DOHH2 (cell line): ENCODE measurements around the gene DCLK1.

ENCODE experiments used
- H3F3A ChIP-seq: fragments of 200-600 bp; sonication (generic), shearing (Covaris generic); 2 replicates; pipeline ENCODE4 v1.6.0; 2016; ENCODE audit warnings: antibody characterized with exemption, mild to moderate bottlenecking; ENCODE audit not compliant: control insufficient read depth, insufficient read depth
- H3K27ac ChIP-seq: fragments of 200-600 bp; sonication (generic); 2 replicates; pipeline ENCODE4 v1.5.1; 2014; ENCODE audit warnings: low read depth, mild to moderate bottlenecking, low read length, moderate library complexity
- H3K27me3 ChIP-seq: fragments of 200-600 bp; sonication (generic); 2 replicates; pipeline ENCODE4 v1.6.1; 2014; ENCODE audit warnings: mild to moderate bottlenecking, low read length, mixed read lengths; ENCODE audit not compliant: control insufficient read depth
- H3K36me3 ChIP-seq: fragments of 200-600 bp; sonication (generic); 2 replicates; pipeline ENCODE4 v1.6.1; 2014; ENCODE audit warnings: mild to moderate bottlenecking, low read length, moderate library complexity, mixed read lengths; ENCODE audit not compliant: control insufficient read depth
- H3K4me1 ChIP-seq: fragments of 200-600 bp; sonication (generic); 2 replicates; pipeline ENCODE4 v1.6.1; 2014; ENCODE audit warnings: mild to moderate bottlenecking, low read length, mixed read lengths; ENCODE audit not compliant: control insufficient read depth
- H3K4me2 ChIP-seq: fragments of 200-600 bp; sonication (generic); 2 replicates; pipeline ENCODE4 v1.6.0; 2014; ENCODE audit warnings: mild to moderate bottlenecking, low read length, moderate library complexity
- H3K4me3 ChIP-seq: fragments of 200-600 bp; sonication (generic); 2 replicates; pipeline ENCODE4 v1.5.1; 2014; ENCODE audit warnings: mild to moderate bottlenecking, low read length, mixed read lengths
- H3K79me2 ChIP-seq: fragments of 200-600 bp; sonication (generic); 2 replicates; pipeline ENCODE4 v1.6.1; 2014; ENCODE audit warnings: mild to moderate bottlenecking, low read length, mixed read lengths; ENCODE audit not compliant: control insufficient read depth
- H3K9me2 ChIP-seq: fragments of 200-600 bp; sonication (generic); replicated peaks from 2 replicates; pipeline ENCODE4 v1.6.1; 2014; ENCODE audit warnings: mild to moderate bottlenecking, low read length, mixed read lengths; ENCODE audit not compliant: control insufficient read depth
- H3K9me3 ChIP-seq: fragments of 200-600 bp; sonication (generic); 2 replicates; pipeline ENCODE4 v1.6.1; 2014; ENCODE audit warnings: antibody characterized with exemption, low read length, mixed read lengths; ENCODE audit not compliant: control insufficient read depth, insufficient read depth
- H4K20me1 ChIP-seq: fragments of 200-600 bp; sonication (generic); 2 replicates; pipeline ENCODE4 v1.6.0; 2014; ENCODE audit warnings: low read depth, mild to moderate bottlenecking, antibody characterized with exemption, low read length, moderate library complexity; ENCODE audit not compliant: control insufficient read depth, insufficient read depth
- CTCF ChIP-seq: fragments of 200-600 bp; sonication (generic); IDR thresholded peaks from one replicate; pipeline ENCODE4 v1.5.1; 2014; ENCODE audit warnings: antibody characterized with exemption, mild to moderate bottlenecking, low read depth, low read length; ENCODE audit not compliant: poor library complexity, severe bottlenecking
- EZH2phosphoT487 ChIP-seq: fragments of 200-600 bp; sonication (generic); IDR thresholded peaks from 2 replicates; pipeline ENCODE4 v1.6.1; 2017; ENCODE audit warnings: borderline replicate concordance, mild to moderate bottlenecking, antibody characterized with exemption, low read length, moderate library complexity, mixed read lengths

DCLK1 gene

DNA sequence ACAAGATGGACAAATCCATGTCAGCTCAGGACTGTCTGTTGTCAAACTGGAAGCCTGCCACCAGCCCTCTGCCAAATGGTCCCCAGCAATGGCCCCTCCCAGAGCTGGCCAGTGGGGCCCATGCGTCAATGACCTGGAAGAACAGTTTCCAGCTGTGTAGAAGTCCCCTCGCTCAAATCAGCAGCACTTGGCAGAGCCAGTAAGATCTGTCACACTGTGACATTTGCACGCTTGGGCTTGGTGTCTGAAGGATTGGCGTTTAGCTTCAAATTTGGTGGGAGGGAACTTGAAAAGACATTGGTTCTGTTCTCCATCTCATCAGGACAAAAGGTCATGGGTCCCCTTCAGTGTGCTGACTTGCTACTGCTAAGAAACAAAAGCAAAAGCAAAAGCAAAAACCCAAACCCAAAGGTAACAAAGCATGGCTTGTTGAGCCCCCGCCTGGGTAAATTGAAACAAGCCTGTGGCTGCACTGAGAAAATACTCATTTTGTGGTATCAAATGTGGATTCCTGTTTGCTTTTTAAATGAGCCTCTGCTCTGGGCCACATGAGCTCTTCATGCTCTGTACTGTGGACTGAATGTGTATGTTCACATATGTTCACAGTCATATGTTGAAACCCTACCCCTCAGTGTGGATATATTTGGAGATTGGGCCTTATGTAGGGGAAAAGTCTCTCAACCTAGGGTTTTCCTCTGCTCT lies 401.1 kb downstream of the DCLK1 start:
- Histone ChIP-seq H3K27me3 (0 out of 2 replicates have a peak, but pooled peaks cover 3% of the 10 kb centered on the region), H3K4me1 (no peaks in the 10 kb centered on the region), H3K9me2 (no peaks in the 10 kb centered on the region), H3K9me3 (no peaks in the 10 kb centered on the region), H3K36me3 (no peaks in the 10 kb centered on the region), H3K79me2 (no peaks in the 10 kb centered on the region), H3K4me2 (no peak overlapping the region), H3F3A (no peaks in the 10 kb centered on the region), H3K4me3 (no peak overlapping the region), H4K20me1 (no peaks in the 10 kb centered on the region), H3K27ac (no peak overlapping the region)
- TF ChIP-seq EZH2phosphoT487 = no peak
- no peak for TF ChIP-seq CTCF

GRCh38 chr13:35727881-35728280 lies 403.3 kb downstream of the DCLK1 start:
- no peak for TF ChIP-seq EZH2phosphoT487
- TF ChIP-seq CTCF = no peak
- Histone ChIP-seq H3K4me3 (no peak overlapping the region), H3K27ac (no peak overlapping the region), H3K4me1 (no peaks in the 10 kb centered on the region), H3K79me2 (no peaks in the 10 kb centered on the region), H3K27me3 (0 out of 2 replicates have a peak, but pooled peaks cover 7% of the 10 kb centered on the region), H3K36me3 (no peaks in the 10 kb centered on the region), H3F3A (no peaks in the 10 kb centered on the region), H3K9me2 (no peaks in the 10 kb centered on the region), H4K20me1 (no peaks in the 10 kb centered on the region), H3K4me2 (no peak overlapping the region), H3K9me3 (no peaks in the 10 kb centered on the region)

- no peak overlapping the region for H3K27ac ChIP-seq
- H3F3A ChIP-seq = no peaks in the 10 kb centered on the region
- no peaks in the 10 kb centered on the region for H3K9me3 ChIP-seq
- 0 out of 2 replicates have a peak, but pooled peaks cover 4% of the 10 kb centered on the region for H3K27me3 ChIP-seq
- H3K4me3 ChIP-seq = no peak overlapping the region
- no peaks in the 10 kb centered on the region for H4K20me1 ChIP-seq
- H3K9me2 ChIP-seq = no peaks in the 10 kb centered on the region
- H3K4me2 ChIP-seq = no peak overlapping the region
- peaks cover 4% of the 10 kb centered on the region; the same call in 1 of the 2 replicates for H3K4me1 ChIP-seq
- H3K36me3 ChIP-seq = no peaks in the 10 kb centered on the region
- TF ChIP-seq CTCF (no peak), EZH2phosphoT487 (no peak)
- H3K79me2 ChIP-seq = no peaks in the 10 kb centered on the region
These were observed 406.7 kb downstream of the DCLK1 start for GRCh38 chr13:35724446-35724845.
